Stomach (tissue), 9 donors: ENCODE results near the gene SLC17A2. TPM values are rescaled to one million over a fixed set of nuclear protein-coding genes. Genes with fewer than 3 reads are reported as not detected.

Experiments
- DNase-seq, 2 donors: peaks; one replicate each; pipeline versions ENCODE4 v3.0.0 to v3.0.0-alpha.2; 2013 to 2019
- H3K27ac ChIP-seq, 5 donors: fragments of 200-600 bp in 4 of 5; sonication (generic) in 4 of 5; one replicate each; pipeline ENCODE4 v1.5.1; 2013 to 2019; ENCODE audit warnings: mild to moderate bottlenecking in 1 of 5, moderate library complexity in 1 of 5
- H3K27me3 ChIP-seq, 3 donors: fragments of 200-600 bp; sonication (generic); one replicate each; pipeline ENCODE4 v1.5.1; 2017 to 2019; ENCODE audit warnings: mixed run types in 1 of 3
- H3K36me3 ChIP-seq, 4 donors: fragments of 200-600 bp; sonication (generic); 1 replicate in 3 of 4; 2 replicates in 1 of 4; pipeline ENCODE4 v1.5.1; 2016 to 2019
- H3K4me1 ChIP-seq, 4 donors: fragments of 200-600 bp; sonication (generic); one replicate each; pipeline ENCODE4 v1.5.1; 2016 to 2019
- H3K4me3 ChIP-seq, 4 donors: fragments of 200-600 bp; sonication (generic) in 3 of 4; one replicate each; pipeline ENCODE4 v1.5.1; 2016 to 2019; ENCODE audit warnings: mild to moderate bottlenecking in 1 of 4
- H3K9me3 ChIP-seq, 4 donors: fragments of 200-600 bp; sonication (generic); one replicate each; pipeline ENCODE4 v1.5.1; 2016 to 2019
- CTCF ChIP-seq, 7 experiments: fragments of 450-650 bp in 4 of 7; fragments of 200-600 bp in 3 of 7; sonication (generic) in 3 of 7; IDR thresholded peaks; one replicate each; pipeline ENCODE4 v1.5.1; 2016 to 2019; ENCODE audit warnings: antibody characterized with exemption in 7 of 7, control low read depth in 2 of 7, mild to moderate bottlenecking in 1 of 7
- EP300 ChIP-seq: sonication (generic); formaldehyde crosslinking; IDR thresholded peaks from one replicate; pipeline ENCODE4 v1.6.1; 2017; ENCODE audit warnings: antibody characterized with exemption
- POLR2A ChIP-seq, 4 donors: fragments of 450-650 bp; IDR thresholded peaks; one replicate each; pipeline ENCODE4 v1.6.1; 2016; ENCODE audit warnings: antibody characterized with exemption in 4 of 4, control low read depth in 2 of 4, mild to moderate bottlenecking in 1 of 4, moderate library complexity in 1 of 4
- POLR2AphosphoS5 ChIP-seq, 3 donors: sonication (generic); formaldehyde crosslinking; IDR thresholded peaks; one replicate each; pipeline ENCODE4 v1.6.1; 2016; ENCODE audit warnings: antibody characterized with exemption in 3 of 3
- WGBS, 5 donors: extraction: QIAGEN DNeasy Blood & Tissue Kit in 3 of 5; methylation state at CpG; one replicate each; pipeline versions ENCODE4 v1.1.5 to v1.1.7; 2013 to 2018; 5-methylcytosine and 5-hydroxymethylcytosine counted together
- intact Hi-C: fragments of 100-400 bp; cut with DNase I; formaldehyde crosslinking; loops from one replicate; pipeline ENCODE4 v1.15.1; 2023; ENCODE audit warnings: low total_unique reads
- polyA plus RNA-seq, 3 donors: library from polyadenylated mRNA; stranded (reverse); fragments of 200-250 nt; gene quantifications; one replicate each; pipeline ENCODE4 v1.2.3, GENCODE V29; 2013
- total RNA-seq, 5 donors: library from RNA; depleted of rRNA; stranded (reverse); fragments of >200 nt; gene quantifications; one replicate each; pipeline versions ENCODE4 v1.1.0 to v1.2.3, GENCODE V29; 2014 to 2016
- donor health status: healthy with polysubstance abuse.
- donor health status: Bipolar disorder and iron deficiency.
- donor health status: healthy.

SLC17A2 gene
- total and polyA plus RNA-seq, 8 donors = not detected

DNA sequence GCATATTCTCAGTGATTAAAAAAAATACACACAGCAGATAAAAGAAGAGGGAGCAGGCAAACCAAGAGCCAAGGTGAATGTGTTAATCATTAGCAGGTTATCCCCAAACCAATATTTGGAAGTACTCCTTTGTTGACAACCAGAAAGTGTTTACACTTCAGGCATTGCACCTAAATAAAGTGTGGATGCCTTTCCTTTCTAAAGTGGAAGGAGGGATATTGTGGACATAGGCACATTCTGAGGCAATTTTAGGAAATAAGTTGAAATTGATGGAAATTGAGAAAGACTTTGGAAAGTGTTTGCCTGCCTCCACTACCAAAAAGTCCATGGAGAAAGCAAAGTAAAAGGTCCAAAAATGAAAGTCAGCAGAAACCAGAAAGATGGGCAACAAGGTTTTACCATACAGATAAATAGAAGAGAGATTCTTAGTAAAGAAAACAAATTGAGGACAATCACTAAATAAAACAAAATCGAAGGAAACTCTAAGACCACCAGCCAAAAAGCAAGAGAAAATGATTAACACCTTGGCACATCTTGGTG is 22.9 kb downstream of the SLC17A2 start:
- WGBS, 5 donors = 40 to 59% (median 49%) methylated on average over 1 of the region's 1 CpG
- no peak for DNase-seq
- Histone ChIP-seq H3K4me3 (no peak overlapping the region), H3K9me3 (no peaks in the 10 kb centered on the region), H3K27ac (no peak overlapping the region), H3K27me3 (peaks cover 0 to 3% (median 0%) of the 10 kb centered on the region in 3 donors), H3K4me1 (no peaks in the 10 kb centered on the region), H3K36me3 (no peaks in the 10 kb centered on the region)
- intact Hi-C loops = no loop called here
- no peak for TF ChIP-seq CTCF (IDR thresholded peaks at IDR 0.05)
- TF ChIP-seq EP300 = no peak
- TF ChIP-seq POLR2AphosphoS5 (IDR thresholded peaks at IDR 0.05) = no peak
- no peak for TF ChIP-seq POLR2A (IDR thresholded peaks at IDR 0.05)

- 84 to 93% (median 91%) methylated on average over 4 of the region's 4 CpGs for WGBS, 5 donors
- Histone ChIP-seq H3K36me3 (no peaks in the 10 kb centered on the region), H3K27ac (no peak overlapping the region), H3K4me1 (no peaks in the 10 kb centered on the region), H3K9me3 (no peaks in the 10 kb centered on the region), H3K27me3 (peaks cover 0 to 3% (median 0%) of the 10 kb centered on the region in 3 donors), H3K4me3 (no peak overlapping the region)
- TF ChIP-seq CTCF (IDR thresholded peaks at IDR 0.05) (no peak), POLR2AphosphoS5 (IDR thresholded peaks at IDR 0.05) (no peak), EP300 (no peak), POLR2A (IDR thresholded peaks at IDR 0.05) (no peak)
- DNase-seq = no peak
- intact Hi-C loops = no loop called here
Measured at GRCh38 chr6:25903467-25904099, 26.9 kb downstream of the SLC17A2 start.

DNA sequence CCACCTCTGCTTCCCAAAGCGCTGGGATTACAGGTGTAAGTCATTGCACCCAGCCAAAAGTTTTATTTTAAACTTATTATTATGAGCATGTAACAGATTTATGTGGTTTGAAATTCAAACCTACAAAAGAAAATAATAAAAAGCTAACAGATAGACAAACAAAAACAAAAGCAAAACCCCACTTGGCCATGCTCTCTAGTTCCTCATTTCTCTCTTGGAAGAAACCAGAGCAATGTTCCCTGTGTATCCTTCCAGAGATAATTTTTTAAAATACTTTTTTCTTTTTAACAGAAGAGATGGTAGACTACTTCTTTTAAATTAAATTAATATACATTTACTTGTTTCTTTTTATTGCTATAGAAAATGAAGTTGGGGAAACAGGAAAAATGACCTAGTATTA is 28.4 kb downstream of the SLC17A2 start:
- H3K27ac ChIP-seq = no peak overlapping the region
- no peaks in the 10 kb centered on the region for H3K4me1 ChIP-seq
- H3K27me3 ChIP-seq = peaks cover 0 to 3% (median 0%) of the 10 kb centered on the region in 3 donors
- no peak for DNase-seq
- TF ChIP-seq EP300 (no peak), POLR2AphosphoS5 (IDR thresholded peaks at IDR 0.05) (no peak), CTCF (IDR thresholded peaks at IDR 0.05) (no peak), POLR2A (IDR thresholded peaks at IDR 0.05) (no peak)
- intact Hi-C loops = no loop called here
- 92 to 97% (median 96%) methylated on average over 1 of the region's 1 CpG for WGBS, 5 donors
- H3K4me3 ChIP-seq = no peak overlapping the region
- no peaks in the 10 kb centered on the region for H3K9me3 ChIP-seq
- H3K36me3 ChIP-seq = no peaks in the 10 kb centered on the region

DNA sequence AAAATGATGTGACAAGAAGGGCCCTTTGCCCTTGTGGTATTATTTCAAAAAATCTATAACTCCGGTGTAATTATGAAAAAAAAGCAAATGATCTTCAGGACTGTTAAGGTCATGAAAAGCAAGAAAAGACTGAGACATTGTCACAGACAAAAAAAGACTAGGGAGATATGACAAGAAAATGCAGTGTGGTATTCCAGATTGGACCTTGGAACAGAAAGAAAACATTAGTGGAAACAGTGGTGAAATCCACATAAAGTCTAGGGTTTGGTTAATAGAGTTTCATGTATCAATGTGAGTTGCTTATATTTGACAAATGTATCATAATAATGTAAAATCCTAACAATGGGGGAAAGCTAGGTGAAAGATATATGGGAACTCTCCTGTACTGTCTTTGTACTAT is 29.6 kb downstream of the SLC17A2 start:
- intact Hi-C loops = no loop called here
- H3K36me3 ChIP-seq = no peaks in the 10 kb centered on the region
- no peaks in the 10 kb centered on the region for H3K27me3 ChIP-seq
- WGBS, 5 donors = 68 to 84% (median 81%) methylated on average over 1 of the region's 1 CpG
- no peak overlapping the region for H3K4me3 ChIP-seq
- DNase-seq = no peak
- TF ChIP-seq EP300 = no peak
- H3K4me1 ChIP-seq = no peaks in the 10 kb centered on the region
- no peak overlapping the region for H3K27ac ChIP-seq
- no peaks in the 10 kb centered on the region for H3K9me3 ChIP-seq
